ENCODE results near the gene ZC3H12D.

ZC3H12D gene

DNA sequence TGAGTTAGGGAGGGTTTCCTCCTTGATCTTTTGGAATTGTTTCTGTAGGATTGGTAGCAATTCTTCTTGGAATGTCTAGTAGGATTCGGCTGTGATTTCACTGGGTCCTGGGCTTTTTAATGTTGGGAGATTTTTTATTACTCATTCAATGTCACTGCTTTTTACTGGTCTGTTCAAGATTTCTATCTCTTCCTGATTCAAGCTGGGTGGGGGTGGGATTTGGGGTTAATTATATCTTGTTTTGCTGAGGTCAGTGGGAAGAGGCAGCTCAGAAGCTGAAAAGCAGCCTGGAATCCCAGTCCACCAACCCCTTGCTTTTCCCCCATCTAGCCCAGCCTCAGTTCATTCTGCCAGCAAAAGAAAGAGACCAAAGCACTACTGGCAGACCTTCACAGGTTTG, 45.2 kb downstream of the ZC3H12D start:
- DNase-seq: no peak

DNA sequence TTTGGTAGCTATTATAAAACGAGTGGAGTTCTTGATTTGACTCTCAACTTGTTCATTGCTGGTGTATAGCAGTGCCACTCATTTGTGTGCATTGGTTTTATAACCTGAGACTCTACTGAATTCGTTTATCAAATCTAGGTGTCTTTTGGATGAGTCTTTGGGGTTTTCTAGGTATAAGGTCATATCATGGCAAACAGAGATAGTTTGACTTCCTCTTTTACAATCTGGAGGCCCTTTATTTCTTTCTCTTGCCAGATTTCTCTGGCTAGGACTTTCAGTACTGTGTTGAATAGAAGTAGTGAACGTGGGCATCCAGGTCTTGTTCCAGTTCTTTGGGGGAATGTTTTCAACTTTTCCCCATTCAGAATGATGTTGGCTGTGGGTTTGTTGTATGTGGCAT, 46.0 kb downstream of the ZC3H12D start:
- no peak for DNase-seq

DNA sequence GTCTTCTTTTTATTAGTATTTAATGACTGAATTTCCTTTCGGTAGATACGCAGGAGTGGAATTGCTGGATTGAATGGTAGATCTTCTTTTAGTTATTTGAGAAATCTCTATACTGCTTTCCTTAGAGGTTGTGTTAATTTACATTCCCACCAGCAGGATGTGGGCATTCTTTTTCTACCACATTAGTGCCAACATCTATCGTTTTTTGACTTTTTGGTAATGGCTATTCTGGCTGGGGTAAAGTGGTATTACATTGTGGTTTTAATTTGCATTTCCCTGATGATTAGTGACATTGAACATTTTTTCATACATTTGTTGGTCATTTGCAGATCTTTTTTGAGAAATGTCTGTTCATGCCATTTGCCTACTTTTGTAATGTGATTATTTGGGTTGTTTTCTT, 47.6 kb downstream of the ZC3H12D start:
- DNase-seq: no peak

DNA sequence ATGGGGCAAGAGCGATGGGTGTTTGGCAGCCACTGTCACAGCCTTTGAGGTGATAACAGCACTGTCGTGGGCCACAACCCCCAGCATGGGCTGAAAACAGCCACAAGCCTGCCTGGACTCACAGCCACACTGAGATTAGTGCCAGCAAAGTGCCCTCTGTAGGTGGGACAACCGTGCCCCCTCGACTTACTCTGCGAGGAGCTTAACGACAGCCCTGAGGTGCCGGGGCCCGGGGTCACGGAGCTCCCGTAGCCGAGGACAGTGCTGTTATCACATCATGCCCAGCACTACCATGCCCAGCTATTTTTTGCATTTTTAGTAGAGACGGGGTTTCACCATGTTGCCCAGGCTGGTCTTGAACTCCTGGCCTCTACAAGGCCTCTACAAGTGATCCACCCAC, 48.2 kb downstream of the ZC3H12D start:
- no peak for DNase-seq

DNA sequence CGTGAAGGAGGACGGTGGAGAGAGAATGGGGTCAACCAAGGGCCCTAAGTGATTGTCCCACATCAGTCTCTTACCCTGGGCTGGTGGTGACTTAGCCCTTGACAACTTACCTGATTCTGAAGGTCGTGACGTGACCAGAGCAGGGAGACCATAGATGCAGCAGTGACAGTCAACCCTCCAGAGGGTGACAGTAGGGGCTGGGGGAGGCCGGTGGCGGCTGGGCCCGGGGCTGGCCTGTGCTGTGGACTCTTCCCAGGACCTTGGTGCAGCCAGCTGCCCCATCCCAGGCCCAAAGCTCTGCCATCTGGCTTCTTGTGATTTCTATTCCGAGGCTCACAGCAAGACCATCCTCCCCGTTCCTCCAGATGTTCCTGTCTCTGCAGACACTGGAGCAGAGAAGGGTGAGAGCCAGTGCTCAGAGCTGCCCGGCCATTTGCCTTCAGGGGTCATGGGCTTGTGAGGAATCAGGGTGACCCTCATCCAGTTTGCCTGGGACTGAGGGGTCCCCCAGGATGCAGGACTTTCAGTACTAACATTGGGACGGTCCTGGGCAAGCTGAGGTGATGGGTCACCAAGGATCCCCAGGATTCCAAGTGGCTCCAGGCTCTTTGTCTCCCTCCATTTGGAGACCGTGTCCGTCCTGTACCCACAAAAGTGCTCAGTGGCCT, 48.8 kb downstream of the ZC3H12D start:
- no peak for DNase-seq

DNA sequence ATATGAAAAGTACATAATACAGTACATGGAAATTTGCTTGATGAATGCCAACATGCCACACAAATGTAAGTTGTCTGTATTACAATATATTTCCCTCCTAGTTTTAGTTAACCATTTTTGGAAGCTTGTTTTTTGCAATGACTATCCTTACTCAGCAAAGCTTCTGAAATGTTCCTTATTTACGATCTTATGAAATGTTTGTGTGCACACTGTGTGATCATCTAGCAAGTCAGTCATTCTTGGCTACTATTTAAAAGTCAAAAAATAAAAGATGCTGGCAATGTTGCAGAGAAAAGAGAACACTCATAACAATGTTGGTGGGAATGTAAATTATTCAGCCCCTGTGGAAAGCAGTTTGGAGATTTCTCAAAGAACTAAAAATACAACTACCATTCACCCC, 50.9 kb downstream of the ZC3H12D start:
- DNase-seq: no peak

DNA sequence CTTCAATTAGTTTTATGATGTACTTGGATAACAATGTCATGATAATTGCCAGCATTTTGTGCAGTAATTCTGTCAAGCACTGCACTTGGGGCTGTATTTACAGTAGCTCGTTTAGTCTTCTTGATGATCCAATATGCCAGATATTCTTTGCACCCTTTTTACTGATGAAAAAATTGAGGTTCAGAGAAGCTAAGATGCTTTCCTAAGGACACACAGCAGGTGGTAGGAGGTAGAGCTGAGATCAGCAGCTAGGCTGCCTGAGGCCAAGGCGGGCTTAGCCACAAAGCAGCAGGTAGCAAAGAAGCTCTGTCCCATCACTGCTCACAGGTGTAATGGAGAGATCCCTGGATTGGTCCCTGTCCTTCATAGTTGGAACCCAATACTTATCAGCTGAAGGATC, 51.4 kb downstream of the ZC3H12D start:
- no peak for DNase-seq

DNA sequence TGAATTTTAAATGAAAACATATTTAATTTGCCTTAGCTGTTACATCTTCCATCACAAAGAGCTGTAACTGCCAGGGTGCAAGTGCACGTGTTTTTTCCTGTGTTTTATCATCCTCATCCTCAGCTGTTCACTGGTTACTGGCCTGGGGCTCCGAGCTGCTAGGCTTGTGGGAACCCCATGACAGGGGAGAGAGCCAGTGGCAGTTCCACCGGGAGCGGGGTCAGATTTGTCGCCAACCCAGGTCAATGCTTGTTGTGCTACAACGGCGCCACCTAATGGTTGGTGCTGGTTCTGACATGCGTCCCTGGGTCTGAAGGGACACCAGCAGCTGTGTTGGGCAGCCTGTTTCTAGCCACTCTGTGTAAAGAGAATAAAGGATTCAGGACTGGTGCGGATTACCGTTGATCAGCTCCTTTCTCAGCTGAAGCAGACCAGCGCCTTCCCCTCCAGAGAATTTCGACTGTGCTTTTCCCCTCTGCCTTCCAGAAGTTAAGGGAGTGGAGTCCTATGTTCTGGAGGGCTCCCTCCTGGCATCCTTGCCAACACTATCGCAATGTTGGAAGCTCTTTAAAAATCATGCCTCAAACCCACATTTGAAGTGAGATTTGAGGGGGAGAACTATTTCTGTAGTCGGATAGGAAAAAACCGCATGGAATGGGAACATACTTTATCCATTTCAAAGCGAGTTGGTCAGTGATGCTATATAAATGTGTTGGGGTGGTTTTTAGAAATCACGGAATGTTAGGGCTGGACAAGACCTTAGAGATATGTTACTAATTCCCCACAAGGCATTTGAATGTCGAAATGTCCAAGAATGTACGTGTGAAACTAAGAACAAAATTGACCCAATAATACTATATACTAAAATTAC, 52.7 kb downstream of the ZC3H12D start:
- peak; percentile 63 for DNase-seq

DNA sequence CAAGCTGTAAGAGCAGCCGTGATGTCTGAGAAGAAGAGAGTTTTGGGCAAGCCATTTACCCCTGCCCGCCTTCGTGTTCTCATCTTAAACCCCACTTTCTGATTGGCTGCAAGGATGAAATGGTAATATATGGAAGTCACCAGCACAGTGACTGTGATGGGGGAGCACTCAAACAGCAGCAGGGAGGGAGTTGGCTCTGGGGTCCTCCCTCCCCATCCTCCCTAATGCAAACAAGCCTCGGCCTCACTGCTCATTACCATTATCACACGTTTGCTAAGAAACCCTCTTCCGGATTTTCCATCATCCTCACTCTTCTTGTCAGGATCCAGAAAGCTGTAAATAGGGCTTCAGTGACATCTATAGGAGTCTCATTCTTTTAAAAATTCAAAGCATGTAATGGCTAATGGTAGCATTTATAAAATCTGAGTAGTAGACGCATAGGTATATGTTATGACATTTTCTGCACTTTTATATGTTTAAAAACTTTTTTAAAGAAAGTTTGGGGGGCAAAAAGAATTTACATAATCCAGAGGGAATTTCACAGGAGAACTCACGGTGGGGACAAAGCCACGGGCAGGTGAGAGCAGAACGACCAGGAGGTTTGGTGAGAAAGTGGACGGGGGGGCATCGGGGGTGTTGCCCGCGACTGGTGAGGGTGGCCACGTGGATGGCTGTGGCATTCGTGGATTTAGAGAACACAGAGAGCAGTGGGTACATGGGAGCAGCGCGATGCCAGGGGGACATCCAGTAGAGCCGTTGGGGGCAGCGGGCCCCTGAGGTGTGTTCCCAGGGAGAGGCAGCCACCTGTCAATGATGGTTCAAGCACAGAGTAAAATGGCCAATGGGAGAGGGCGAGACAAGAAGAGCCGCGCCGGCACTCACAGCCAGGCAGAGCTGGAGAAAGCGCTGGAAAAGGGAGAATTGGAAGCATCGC, 55.1 kb downstream of the ZC3H12D start:
- DNase-seq: no peak

DNA sequence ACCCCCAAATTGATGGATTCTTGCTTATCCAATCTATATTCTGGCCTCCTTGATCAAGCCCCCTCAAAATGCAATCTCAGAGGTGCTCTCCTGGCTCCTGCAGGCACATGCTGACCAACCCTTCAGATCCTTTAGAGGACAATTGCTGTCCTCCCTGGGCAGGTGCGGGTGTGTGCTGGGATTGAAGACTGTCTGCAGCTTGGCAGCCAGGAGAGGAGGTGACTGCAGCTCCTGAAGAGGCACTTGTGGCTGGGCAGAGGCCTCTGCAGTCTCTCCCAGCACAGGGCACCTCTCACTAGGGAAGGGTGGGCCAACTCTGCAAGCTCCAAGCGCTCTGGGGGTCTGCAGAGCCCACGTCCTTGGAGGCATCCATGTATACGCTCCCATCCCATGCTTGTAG, 56.2 kb downstream of the ZC3H12D start:
- DNase-seq: no peak

DNA sequence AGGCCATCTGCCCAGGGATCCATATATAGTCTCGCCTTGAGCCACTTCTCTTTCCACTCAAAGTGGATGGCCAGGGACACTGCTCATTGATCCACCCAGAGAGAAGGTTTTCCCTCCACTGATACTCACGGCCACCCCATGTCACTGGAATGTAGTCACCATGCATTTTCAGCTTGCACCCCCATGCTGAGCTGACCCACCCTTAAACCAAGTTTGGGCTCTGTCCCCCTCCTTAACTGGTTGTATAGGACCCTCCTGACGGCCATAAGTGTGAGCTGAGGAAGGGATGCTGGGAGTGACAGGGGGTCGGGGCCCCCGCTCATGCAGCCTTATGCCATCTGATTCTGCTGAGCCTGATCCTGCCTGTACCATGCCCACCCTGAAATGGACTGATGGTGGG, 59.1 kb downstream of the ZC3H12D start:
- DNase-seq: no peak

DNA sequence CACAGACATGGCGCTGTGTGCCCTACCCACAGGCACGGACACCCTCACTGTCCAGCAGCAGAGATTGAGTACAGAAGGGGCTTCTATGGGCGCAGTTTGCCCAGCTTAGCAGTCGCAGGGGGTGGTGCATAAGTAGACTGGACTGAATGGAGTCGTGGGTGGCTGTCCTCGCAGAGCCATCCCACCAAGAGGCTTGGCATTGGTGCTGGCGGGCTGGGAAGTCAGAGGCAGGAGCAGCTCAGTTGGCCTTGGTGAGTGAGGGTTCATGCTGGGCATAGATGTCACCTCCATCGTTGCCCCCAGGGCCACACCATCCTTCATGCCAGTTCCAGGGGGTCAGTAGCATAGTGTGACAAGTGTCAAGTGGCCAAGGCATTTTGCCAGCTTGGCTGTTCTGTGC, 59.6 kb downstream of the ZC3H12D start:
- no peak for DNase-seq

DNA sequence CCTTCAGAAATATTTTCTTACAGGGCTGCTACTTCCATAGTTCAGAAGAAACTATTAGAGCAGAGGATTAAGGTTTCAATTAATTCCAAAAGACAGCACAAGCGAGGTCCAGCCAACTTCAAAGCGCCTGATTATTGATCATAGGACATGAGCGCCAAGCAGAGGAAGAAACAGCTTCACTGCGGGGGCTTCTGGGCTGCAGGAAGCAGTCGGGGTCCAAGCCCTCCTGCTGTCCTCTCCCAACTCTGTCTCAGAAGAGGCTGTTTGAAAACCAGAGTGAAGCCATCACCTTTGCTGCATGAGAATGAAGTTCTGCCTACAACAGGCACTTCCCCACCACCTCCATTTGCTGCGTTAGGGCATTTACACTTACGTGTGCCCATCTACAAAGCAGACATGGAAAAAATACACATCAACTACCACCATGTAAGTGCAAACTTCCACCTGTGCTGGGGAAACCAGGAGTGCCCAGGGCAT, 60.8 kb downstream of the ZC3H12D start:
- no peak for DNase-seq

DNA sequence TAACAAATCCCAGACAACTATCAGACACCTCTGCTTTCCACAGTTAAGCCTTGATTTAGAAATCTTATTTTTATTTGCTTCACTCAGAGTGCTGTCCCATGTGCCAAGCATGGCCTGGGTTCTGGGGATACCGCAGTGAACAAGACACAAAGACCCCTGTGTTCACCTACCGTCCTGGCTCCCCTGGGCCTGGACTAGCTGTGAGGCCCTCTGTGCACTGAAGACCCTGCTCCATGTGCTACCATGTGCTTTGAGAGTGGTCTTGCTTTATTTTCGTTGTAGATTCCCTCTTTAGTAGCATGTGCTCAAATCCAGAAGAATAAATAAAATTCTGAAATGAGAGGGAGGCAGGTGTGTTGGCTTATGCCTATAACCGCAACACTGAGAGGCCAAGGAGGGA, 62.2 kb downstream of the ZC3H12D start:
- no peak for DNase-seq

DNA sequence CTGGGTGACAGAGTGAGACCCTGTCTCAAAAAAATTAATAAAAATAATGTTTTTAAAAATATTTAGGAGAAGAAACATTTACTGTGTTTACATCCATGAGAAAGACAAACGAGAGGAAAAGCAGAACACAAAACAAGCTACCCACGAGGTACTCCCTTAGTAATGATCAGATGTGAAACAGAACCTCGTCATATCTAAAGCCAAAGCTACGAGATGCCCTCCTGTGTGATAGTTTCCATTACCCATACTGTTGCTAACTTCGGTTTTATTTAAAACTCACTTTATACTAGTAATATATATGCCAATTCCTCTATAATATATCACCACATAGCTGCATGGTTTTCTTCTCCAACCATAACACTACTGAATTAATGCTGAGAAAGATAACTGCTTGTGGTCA, 63.7 kb downstream of the ZC3H12D start:
- DNase-seq: no peak

DNA sequence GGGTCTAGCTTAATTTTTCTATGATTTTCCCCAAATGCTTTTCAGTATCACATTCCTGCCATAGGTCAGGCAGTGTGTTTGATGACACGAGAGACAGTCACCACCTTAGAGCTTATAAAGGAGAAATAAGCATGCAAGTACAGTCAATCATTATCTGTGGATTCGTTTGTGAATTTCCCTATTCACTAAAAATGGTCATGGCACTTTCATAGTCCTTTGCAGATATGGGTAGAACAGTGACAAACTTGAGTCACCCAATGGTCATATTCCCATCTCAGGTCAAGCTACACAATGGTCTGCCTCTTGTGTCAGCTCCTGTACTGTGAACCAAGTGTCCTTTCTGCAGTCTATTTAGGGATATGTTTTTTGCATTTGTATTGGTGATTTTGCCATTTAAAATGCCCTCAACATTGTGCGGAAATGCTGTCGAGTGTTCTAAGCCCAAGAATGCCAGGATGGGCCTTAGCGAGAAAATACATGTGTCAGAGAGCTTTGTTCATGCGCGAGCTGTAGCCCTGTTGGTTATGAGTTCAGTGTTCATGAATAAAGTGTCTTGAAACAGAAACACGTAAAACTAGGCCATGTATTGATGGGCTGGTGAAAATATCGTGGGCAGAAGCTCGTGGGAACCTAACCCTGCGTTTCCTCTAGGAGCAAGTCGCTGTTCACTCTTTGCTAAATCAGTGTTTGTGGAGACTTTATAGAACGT, 65.0 kb downstream of the ZC3H12D start:
- no peak for DNase-seq

DNA sequence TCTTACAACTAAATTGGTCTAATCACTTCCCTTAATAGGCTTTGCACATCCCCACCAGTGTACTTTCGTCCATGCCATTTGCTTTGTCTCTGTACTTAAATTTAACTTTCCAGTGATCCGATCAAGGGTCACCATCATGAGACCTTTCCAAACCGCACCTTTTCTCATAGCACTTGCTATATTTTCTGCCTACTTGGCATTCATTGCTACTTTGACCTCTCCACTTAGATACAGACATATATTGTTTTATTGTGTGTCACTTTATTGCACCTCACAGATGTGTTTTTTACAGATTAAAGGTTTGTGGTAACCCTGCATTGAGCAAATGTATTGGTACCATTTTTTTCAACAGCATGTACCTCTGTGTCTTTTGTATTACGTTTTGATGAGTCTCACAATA, 70.0 kb downstream of the ZC3H12D start:
- no peak for DNase-seq

DNA sequence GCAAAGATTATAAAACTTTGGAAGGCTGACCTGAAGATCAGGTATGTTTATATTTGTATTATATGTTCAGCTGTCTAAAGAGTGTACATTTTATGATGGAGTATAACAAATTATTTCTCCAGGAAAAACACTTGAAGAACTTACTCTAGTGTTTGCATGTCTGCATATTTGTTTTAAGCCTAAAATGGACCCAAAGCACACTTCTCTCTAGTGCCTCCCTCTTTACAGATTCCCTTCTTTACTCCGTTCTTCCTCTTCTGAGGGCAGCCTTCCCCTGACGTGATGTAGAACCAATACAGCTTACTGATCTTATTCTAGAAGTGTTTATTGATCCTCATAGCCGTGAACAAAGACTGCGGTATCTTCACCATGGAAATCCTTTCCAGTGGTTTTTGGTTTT, 70.8 kb downstream of the ZC3H12D start:
- no peak for DNase-seq

DNA sequence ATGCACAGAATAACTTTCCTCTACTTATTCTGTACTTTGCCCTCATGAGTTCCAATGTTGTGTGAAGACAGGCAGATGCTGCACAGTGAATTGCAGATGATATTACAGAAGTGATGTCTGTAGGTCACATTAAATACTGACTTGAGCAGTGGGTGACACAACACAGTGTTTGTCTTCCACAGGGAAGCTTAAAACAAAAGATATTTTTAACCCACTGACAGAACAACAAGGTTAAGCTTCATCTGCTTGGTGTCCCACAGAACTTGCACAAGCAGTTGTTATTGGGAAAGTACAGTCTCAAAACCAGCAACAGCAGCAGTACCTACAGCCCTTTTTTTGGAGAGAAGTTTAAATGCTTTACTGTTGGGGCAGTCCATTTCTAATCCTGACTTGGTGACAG, 74.3 kb downstream of the ZC3H12D start:
- no peak for DNase-seq

DNA sequence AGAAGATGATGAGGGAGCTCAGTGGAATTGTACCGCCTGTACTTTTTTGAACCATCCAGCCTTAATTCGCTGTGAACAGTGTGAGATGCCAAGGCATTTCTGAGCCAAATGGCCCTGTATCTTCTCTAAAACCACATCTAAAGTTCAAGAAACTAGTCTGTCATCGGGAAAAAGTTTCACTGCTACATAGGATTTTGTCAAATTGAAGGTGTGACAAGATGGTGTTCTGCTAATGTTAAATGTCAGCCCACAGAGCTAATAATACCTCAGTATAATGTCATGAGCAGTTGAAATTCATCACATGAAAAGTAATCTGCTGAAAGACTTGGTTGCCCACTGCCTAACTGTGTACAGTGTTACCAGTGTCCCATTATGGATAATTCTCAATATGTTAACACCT, 75.2 kb downstream of the ZC3H12D start:
- DNase-seq: no peak

DNA sequence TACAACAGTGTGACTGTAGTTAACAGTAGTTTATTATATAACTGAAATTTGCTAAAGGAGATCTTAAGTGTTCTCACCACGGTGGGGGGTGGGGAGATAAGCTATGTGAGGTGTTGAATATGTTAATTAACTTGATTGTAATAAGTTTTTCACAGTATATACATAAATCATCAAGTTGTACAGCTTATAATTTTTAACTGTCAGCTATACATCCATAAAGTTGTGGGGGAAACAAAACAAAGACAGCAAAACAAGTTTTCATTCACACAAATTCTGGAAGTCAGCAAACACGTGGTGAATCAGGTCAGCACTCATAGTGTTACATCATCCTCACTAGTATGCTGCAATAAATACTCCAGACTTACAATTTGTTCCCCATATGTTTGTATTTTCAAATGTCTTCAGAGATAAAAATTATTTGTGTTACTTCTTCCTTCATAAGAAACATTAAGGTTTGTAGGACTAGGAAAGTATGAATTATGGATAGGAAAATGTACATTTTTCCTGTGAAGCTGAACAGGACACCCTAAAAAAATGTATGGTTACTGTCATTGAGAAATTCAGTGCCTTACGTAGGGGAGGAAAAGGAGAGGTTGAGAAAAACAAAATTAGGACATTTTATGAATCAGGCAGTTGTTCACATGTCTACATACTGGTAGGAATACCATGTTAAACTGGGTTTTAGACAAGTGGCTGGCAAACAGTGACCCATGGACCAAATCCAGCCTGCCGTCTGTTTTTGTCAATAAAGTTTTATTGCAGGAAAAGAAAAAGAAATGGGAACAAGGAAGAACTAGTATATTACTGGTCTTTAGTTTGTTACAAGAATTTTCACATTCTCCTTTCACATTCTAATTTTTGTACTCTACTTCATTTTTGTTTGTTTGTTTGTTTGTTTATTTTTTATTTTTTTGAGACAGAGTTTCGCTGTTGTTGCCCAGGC, 78.7 kb downstream of the ZC3H12D start:
- DNase-seq: no peak

DNA sequence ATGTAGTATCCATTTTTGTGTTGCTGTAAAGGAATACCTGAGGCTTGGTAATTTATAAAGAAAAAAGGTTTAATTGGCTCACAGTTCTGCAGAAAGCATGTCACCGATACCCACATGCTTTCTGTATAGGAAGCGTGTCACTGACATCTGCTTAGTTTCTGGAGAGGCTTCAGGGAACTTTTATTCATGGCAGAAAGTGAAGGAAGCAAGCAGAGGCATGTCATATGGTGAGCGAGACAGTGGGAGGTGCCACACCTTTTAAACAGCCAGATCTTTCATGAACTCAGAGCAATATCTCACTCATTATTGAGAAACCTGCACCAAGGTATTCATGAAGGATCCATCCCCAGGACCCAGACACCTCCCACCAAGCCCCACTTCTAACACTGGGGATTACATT, 81.3 kb downstream of the ZC3H12D start:
- no peak for DNase-seq

Data from DMS 273 treated with DMSO at 0.1 percent for 48 hours (cell line).